SK-N-SH treated with all-trans-retinoic acid at 6 μM for 48 hours (cell line): ENCODE data around the gene CCDC8.

Source experiments
- ATAC-seq: fragments of 200-7000 bp; cut with Tn5 transposase; 3 replicates; pipeline ENCODE4 v1.9.1; 2020; ENCODE audit warnings: mild to moderate bottlenecking, moderate library complexity
- ARNTL ChIP-seq: fragments of 450-650 bp; formaldehyde crosslinking; IDR thresholded peaks from 2 replicates; pipeline ENCODE4 v1.5.0; 2020; ENCODE audit warnings: low read depth, mild to moderate bottlenecking, moderate library complexity, borderline replicate concordance
- CREB5 ChIP-seq: fragments of 250-450 bp; sonication (Bioruptor Pico); IDR thresholded peaks from 2 replicates; pipeline ENCODE4 v1.5.1; 2020; ENCODE audit warnings: low read depth, mild to moderate bottlenecking, moderate library complexity
- CSDC2 ChIP-seq: fragments of 250-450 bp; sonication (Bioruptor Pico); IDR thresholded peaks from 2 replicates; pipeline ENCODE4 v1.5.0; 2020; ENCODE audit warnings: mild to moderate bottlenecking, moderate library complexity
- CSRNP3 ChIP-seq: fragments of 250-450 bp; sonication (Bioruptor Pico); IDR thresholded peaks from 2 replicates; pipeline ENCODE4 v1.5.1; 2021; ENCODE audit warnings: mild to moderate bottlenecking, moderate library complexity
- ESRRG ChIP-seq: fragments of 250-450 bp; sonication (Bioruptor Pico); IDR thresholded peaks from 2 replicates; pipeline ENCODE4 v1.6.1; 2021; ENCODE audit warnings: mild to moderate bottlenecking
- GLIS3 ChIP-seq: fragments of 250-450 bp; sonication (Bioruptor Pico); IDR thresholded peaks from 2 replicates; pipeline ENCODE4 v1.5.0; 2020; ENCODE audit warnings: mild to moderate bottlenecking, moderate library complexity
- ISL1 ChIP-seq: fragments of 250-450 bp; sonication (Bioruptor Pico); IDR thresholded peaks from 2 replicates; pipeline ENCODE4 v2.1.2; 2022; ENCODE audit warnings: mild to moderate bottlenecking, moderate library complexity
- OSR1 ChIP-seq: fragments of 250-450 bp; sonication (Bioruptor Pico); IDR thresholded peaks from 2 replicates; pipeline ENCODE4 v1.8.0; 2022; ENCODE audit warnings: moderate library complexity, mild to moderate bottlenecking, inconsistent platforms
- PATZ1 ChIP-seq: fragments of 250-450 bp; sonication (Bioruptor Pico); IDR thresholded peaks from 2 replicates; pipeline ENCODE4 v1.8.0; 2020; ENCODE audit warnings: mild to moderate bottlenecking, moderate library complexity, borderline replicate concordance
- RARB ChIP-seq: fragments of 250-450 bp; sonication (Bioruptor Pico); IDR thresholded peaks from 2 replicates; pipeline ENCODE4 v1.8.0; 2021; ENCODE audit warnings: mild to moderate bottlenecking, moderate library complexity
- SNAI2 ChIP-seq: fragments of 250-450 bp; sonication (Bioruptor Pico); IDR thresholded peaks from 2 replicates; pipeline ENCODE4 v1.5.0; 2020; ENCODE audit warnings: mild to moderate bottlenecking, moderate library complexity
- TCF4 ChIP-seq: fragments of 250-450 bp; sonication (Bioruptor Pico); IDR thresholded peaks from 2 replicates; pipeline ENCODE4 v1.8.0; 2021; ENCODE audit warnings: mild to moderate bottlenecking, moderate library complexity, borderline replicate concordance
- TOX ChIP-seq: fragments of 250-450 bp; sonication (Bioruptor Pico); IDR thresholded peaks from 2 replicates; pipeline ENCODE4 v1.8.0; 2021; ENCODE audit warnings: mild to moderate bottlenecking, moderate library complexity, borderline replicate concordance
- TSHZ2 ChIP-seq: fragments of 250-450 bp; sonication (Bioruptor Pico); IDR thresholded peaks from 2 replicates; pipeline ENCODE4 v1.5.0; 2020; ENCODE audit warnings: mild to moderate bottlenecking, moderate library complexity
- ZC3H10 ChIP-seq: fragments of 250-450 bp; sonication (Bioruptor Pico); IDR thresholded peaks from 2 replicates; pipeline ENCODE4 v1.5.1; 2021; ENCODE audit warnings: mild to moderate bottlenecking, moderate library complexity
- ZFP3 ChIP-seq: fragments of 250-450 bp; sonication (Bioruptor Pico); IDR thresholded peaks from 2 replicates; pipeline ENCODE4 v1.5.0; 2020; ENCODE audit warnings: mild to moderate bottlenecking, moderate library complexity
- ZFP30 ChIP-seq: fragments of 450-650 bp; formaldehyde crosslinking; IDR thresholded peaks from 2 replicates; pipeline ENCODE4 v1.5.0; 2022; ENCODE audit warnings: mild to moderate bottlenecking, moderate library complexity
- ZNF70 ChIP-seq: fragments of 450-650 bp; formaldehyde crosslinking; IDR thresholded peaks from 2 replicates; pipeline ENCODE4 v1.5.0; 2020; ENCODE audit warnings: mild to moderate bottlenecking, moderate library complexity
- ZNF8 ChIP-seq: fragments of 450-650 bp; formaldehyde crosslinking; IDR thresholded peaks from 2 replicates; pipeline ENCODE4 v1.5.0; 2020; ENCODE audit warnings: mild to moderate bottlenecking, moderate library complexity

CCDC8 gene

GRCh38 chr19:46426035-46426505, 12.7 kb upstream of the CCDC8 start:
- TF ChIP-seq CSRNP3 (no peak), CREB5 (no peak), ISL1 (CRISPR knock-in tag) (no peak), GLIS3 (no peak), OSR1 (CRISPR knock-in tag) (no peak), SNAI2 (CRISPR knock-in tag) (no peak), ZNF8 (CRISPR knock-in tag) (no peak), ARNTL (CRISPR knock-in tag) (no peak), PATZ1 (CRISPR knock-in tag) (no peak), RARB (no peak), ZNF70 (CRISPR knock-in tag) (no peak), ZFP30 (CRISPR knock-in tag) (no peak)
- ATAC-seq, result no peak

- no peak for TF ChIP-seq CSRNP3
- no peak for TF ChIP-seq TSHZ2 (CRISPR knock-in tag)
- no peak for TF ChIP-seq ZFP3 (CRISPR knock-in tag)
- no peak for TF ChIP-seq ZNF70 (CRISPR knock-in tag)
- no peak for TF ChIP-seq SNAI2 (CRISPR knock-in tag)
- no peak for TF ChIP-seq PATZ1 (CRISPR knock-in tag)
- no peak for TF ChIP-seq ESRRG (CRISPR knock-in tag)
- TF ChIP-seq TOX (CRISPR knock-in tag), result no peak
- no peak for TF ChIP-seq ZC3H10 (CRISPR knock-in tag)
- no peak for TF ChIP-seq OSR1 (CRISPR knock-in tag)
- no peak for TF ChIP-seq CSDC2 (CRISPR knock-in tag)
- TF ChIP-seq GLIS3, result no peak
- TF ChIP-seq, all 23 proteins: peak for 0
- ATAC-seq, result no peak
These were observed 9.8 kb upstream of the CCDC8 start for GRCh38 chr19:46423188-46423587.

GRCh38 chr19:46422344-46422743, 9.0 kb upstream of the CCDC8 start:
- ATAC-seq, result no peak
- TF ChIP-seq ZNF8 (CRISPR knock-in tag) (no peak), ZFP3 (CRISPR knock-in tag) (no peak), CSDC2 (CRISPR knock-in tag) (no peak), ARNTL (CRISPR knock-in tag) (no peak), CSRNP3 (no peak), GLIS3 (no peak), CREB5 (no peak), OSR1 (CRISPR knock-in tag) (no peak), ISL1 (CRISPR knock-in tag) (no peak), RARB (no peak), TCF4 (CRISPR knock-in tag) (no peak), PATZ1 (CRISPR knock-in tag) (no peak)
